ENCODE data around the gene SLC22A1. TPM values are rescaled to one million over a fixed set of nuclear protein-coding genes. Genes with fewer than 3 reads are reported as not detected.

The SLC22A1 gene
- total RNA-seq, 1 donor from 2014 or later, result 0.19 TPM

Other genes starting within 250 kb of the SLC22A1 start
- gene MAS1, start 230.8 kb upstream of the SLC22A1 start, total RNA-seq, result under 0.01 TPM in 1 of 2 replicates, not detected in the other
- 81.3 and 85.3 TPM in 2 replicates for gene IGF2R, start 152.7 kb upstream of the SLC22A1 start, total RNA-seq
- gene SLC22A2, start 137.0 kb downstream of the SLC22A1 start, total RNA-seq, result not detected in 2 replicates
- not detected in 2 replicates for gene SLC22A3, start 226.6 kb downstream of the SLC22A1 start, total RNA-seq